Epidermal melanocyte (primary cell): ENCODE results near the gene GPRC5A.

Experiments
- DNase-seq: peaks from one replicate; pipeline ENCODE4 v3.0.0; 2011; ENCODE audit warnings: low spot score; ENCODE audit not compliant: insufficient read length

GPRC5A gene

GRCh38 chr12:12909228-12909994 lies 18.0 kb downstream of the GPRC5A start:
- no peak for DNase-seq

DNA sequence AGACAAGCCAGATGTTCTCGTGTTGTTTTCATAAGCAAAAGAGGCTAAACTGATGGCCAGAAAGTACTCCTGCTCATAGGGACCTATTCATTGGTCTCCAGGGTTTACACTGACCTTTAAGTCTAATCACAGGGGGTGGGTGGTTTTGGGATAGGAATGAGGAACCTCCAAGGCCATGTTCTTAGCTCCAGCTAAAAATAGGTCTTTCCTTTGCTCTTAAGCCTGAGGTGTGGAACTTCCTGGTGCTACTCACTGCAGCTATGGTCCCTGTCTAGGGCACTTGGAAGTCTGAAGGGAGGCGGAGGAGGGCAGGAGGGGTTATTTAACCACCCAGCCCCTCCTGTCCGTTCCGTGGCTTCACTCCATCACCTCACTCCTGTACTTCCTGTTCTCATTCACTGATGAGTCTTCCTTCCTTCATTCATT lies 18.6 kb downstream of the GPRC5A start:
- no peak for DNase-seq

GRCh38 chr12:12912711-12913110 lies 21.3 kb downstream of the GPRC5A start:
- DNase-seq, result no peak

GRCh38 chr12:12915656-12916055 lies 24.3 kb downstream of the GPRC5A start:
- no peak for DNase-seq

DNA sequence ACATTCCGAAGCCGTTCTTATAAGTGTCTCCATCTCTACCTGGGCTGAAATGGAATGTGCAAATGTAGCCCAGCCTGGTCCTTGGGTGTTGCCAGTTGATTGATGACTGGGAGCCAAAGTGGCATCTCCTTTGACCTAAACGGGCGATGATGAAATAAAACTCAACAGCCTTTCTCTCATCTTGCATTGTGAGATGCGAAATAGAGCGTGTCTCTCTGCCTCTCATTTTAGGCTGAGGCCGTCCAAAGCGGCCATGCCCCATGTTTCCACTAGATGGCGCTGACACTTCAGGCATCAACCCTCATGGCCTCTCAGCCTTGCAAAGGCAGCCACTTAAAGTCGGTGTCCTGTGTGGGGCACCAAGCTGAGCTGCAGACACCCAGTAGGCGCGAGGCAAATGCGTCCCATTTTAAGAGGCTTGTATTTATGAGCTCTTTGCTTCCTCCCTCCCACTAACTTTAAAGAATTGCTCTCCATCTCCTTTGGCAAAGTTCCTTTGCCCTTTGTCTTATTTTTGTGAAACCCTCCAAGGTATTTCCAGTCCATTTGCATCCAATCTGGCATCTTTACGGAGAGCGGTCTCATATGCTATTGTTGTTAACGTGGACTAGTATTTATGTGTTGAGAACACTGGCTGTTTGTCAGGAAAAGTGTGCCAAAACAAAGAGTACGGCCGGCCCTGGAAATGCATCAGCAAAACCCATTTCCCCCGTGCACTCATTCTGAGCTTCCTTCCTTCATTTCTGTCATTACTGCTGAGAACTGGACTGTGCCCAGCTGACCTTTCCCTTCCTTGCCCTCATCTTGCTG lies 25.0 kb downstream of the GPRC5A start:
- DNase-seq, result peak; percentile 57

DNA sequence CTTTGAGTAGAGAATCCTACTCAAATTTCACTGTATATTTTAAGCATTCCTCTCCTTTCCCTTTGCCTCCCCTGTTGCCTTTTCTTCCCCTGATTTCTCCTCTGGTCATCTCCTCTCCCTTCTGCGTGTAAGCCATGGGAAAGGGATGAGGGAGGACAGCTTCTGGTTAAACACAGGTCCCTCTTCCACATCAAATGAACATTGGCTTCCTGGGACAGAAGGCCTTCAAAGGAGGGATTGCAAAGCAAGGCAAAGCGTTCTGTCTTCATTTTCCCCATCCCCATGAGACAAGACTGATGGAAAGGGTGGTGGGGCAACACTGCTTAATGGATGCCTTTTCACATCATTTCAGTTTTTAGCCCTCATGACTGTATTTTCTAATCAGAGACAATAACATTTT lies 26.2 kb downstream of the GPRC5A start:
- no peak for DNase-seq

DNA sequence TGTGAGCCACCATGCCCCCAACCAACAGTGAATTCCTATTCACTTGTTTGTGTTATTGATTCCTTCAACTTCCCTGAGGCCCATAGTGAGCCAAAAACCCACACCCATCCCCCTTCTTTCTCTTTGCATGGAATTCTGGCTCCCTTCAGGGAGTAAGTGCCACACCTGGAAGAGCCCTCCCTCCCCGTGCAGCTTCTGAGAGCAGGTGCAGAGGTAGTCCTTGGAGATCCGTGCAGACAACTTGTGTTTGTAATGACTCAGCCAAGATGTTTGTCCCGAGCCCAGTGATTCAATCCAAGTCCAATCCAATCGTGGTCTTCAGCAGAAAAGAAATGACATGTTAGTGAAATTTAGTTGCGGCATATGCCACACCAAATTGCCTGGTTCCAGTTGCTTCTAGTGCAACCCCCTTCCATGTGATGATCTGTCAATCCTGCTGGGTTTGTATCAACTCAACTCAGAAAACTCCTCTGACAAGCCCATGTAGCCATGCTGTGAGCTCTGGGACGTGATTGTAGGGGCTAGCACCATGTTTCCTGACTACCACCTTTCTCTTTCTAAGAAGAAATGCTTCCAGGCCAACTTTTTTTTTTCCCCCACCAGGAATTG lies 27.5 kb downstream of the GPRC5A start:
- no peak for DNase-seq

- DNase-seq, result no peak
Observed at GRCh38 chr12:12919666-12920435, 28.5 kb downstream of the GPRC5A start.

GRCh38 chr12:12922191-12922616 lies 30.8 kb downstream of the GPRC5A start:
- peak; percentile 74 for DNase-seq

- DNase-seq, result no peak
Observed at GRCh38 chr12:12922978-12923377, 31.6 kb downstream of the GPRC5A start.

DNA sequence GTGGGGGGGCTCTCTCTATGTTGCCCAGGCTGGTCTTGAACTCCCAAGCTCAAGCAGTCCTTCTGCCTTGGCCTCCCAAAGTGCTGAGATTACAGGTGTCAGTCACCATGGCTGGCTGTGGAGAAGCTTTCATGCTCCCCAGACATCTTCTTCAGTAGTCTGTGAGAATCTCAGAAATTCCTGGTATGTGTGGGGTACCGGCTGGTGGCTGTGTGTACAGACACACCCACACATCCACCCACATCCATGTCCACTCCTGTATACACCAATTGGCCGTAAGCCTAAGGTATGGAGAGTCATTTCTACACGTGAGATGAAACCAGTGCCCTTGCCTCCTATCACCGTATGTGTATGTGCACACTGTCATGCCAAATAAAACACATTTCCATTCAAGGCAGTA lies 32.8 kb downstream of the GPRC5A start:
- no peak for DNase-seq

DNA sequence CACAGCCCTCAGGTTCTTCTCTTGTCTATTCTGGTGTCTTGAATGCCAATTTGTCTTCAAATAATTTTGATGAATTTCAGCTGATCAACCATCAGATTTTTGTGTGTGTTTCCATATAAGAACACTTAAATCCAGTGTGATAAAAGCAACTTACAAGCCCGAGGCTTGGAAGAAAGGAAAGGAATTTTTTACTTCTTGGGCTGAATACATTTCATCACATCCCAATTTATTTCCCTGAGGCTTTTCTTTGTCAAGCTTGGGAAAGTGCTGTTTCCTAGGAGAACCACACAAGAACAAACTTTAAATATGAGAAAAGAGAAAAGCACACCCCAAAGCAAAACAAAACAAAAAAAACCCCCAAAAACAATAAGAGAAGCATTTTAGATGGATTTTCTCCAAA lies 34.0 kb downstream of the GPRC5A start:
- peak; percentile 61 for DNase-seq

DNA sequence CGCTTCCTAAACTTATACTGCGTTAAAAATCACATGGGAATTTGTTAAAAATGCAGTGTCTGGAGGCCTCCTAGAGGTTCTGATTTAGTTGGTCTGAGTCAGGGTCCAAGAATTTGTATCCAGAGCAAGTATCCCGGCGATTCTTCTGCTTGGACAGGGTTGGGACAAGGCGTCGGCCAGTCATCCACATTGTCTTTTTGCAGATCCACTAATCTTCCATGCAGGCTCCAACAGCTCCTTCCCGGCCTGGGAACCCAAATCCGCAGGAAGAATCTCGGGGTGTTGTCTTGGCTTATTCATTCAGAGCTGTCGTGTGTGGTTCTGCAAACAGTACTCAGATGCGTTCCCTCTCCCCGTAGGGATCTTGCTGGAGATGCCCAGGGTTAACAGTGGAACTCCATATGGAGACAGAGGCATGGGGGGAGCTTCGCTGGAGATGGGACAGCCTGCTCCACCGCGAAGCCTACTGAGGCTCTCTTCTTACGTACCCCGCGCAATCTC lies 35.3 kb downstream of the GPRC5A start:
- no peak for DNase-seq

GRCh38 chr12:12927211-12928079 lies 36.1 kb downstream of the GPRC5A start:
- peak; percentile 18 for DNase-seq

DNA sequence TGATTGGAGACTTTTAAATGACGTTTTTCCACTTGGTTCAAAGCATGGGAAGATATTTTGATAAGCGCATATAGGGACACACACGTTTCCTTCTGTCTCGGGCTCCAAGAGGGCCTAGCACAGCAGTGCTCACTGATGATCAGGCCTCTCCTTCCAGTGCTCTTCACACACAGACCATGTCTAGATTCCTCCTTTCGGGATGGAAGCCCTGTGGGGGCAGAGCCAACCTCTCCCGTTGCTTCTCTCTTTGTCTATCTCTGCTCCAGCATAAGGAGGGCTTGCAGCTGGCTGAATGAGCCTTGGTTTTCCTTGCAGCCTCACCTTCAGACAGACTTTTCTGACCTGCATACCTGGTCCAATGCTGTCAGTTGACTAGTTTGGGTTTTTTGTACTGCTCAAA lies 38.3 kb downstream of the GPRC5A start:
- no peak for DNase-seq

GRCh38 chr12:12930633-12931219 lies 39.4 kb downstream of the GPRC5A start:
- DNase-seq, result no peak

DNA sequence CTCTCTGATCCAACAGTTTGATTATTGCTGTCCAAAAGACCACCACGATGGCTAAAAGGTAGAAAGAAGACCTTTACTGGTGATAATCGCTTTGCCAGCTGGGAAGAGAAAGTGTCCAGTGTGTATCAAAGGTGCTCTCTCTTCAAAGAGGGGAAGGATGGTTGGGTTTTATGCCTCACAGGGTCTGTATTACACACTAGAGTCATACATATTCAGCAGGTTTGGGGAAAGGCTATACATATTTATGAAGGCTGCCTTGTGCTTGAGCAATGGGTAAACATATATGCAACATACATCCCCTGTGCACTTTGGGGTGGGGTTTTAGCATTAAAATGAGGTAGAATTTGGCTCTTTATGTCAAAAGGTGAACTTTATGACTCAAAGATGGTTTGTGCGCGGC lies 42.4 kb downstream of the GPRC5A start:
- DNase-seq, result no peak

DNA sequence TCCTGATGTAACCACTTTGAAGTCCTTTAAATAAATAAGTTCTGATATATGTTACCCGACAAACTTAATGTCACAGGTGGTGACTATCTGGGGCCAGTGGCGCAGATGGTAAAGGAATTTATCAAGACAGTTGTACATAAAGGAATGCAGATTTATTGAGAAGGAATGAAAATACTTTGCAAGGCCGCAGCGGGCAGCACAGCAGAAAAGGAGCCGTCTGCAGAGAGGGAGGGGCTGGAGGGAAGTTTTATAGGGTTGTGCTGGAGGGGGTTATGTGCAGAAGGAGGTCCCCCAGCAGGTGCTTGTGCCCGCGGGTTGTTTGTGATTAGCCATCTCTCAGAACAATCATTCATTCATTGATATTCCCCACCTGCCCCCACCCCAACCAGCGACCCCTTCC lies 43.2 kb downstream of the GPRC5A start:
- no peak for DNase-seq

DNA sequence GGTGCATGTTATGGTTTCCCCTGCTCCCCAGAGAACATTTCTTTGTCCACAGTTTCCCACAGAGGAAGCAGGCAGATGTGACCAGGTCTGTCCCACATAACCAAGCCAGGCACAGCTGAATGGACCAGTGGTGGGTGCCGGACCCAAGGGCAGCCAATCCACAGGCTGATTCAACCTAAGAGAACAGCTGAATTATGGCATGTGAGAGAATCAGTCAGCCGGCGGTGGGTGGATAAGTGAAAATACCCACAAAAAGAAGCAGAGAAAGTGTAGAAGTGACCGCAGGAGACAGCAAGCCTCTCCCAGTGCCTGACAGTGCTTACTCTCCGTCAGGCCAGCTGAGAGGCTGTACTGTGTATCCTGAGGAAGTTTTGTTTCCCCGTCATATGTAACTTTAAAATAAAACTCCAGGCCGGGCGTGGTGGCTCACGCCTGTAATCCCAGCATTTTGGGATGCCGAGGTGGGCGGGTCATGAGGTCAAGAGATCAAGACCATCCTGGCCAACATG lies 45.7 kb downstream of the GPRC5A start:
- no peak for DNase-seq

DNA sequence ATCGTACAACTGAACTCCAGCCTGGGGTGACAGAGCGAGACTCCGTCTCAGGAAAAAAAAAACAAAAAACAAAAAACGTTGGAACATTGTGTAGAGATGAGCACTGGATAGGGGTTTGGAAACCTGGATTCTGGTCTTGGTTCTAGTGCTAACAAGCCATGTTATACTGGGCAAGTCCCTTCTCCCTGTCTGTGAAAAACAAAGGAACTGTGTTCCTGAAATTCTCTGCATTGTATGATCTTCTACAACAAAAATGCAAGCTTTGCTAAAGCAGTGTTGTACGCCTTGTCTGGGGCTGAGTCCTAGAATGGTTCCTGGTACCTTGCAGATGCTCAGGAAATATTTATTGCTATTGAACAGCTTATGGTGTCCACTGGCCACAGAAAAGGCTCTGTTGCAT lies 47.2 kb downstream of the GPRC5A start:
- no peak for DNase-seq
